Measurements from ENCODE around the gene LDLRAD3. TPM values are rescaled to one million over a fixed set of nuclear protein-coding genes. Genes with fewer than 3 reads are reported as not detected.

Gene LDLRAD3
- total RNA-seq, 3 donors from 2014 or later (not counting 1 experiment from before 2014, with no cell fraction given): 1.0 to 1.5 (median 1.2) TPM

- intact Hi-C loops (cut with micrococcal nuclease): no loop called here
- TF ChIP-seq CTCF (IDR thresholded peaks at IDR 0.05): no peak
- H3K36me3 Mint-ChIP-seq: no peaks in the 10 kb centered on the region
- no peaks in the 10 kb centered on the region for H3K9me3 Mint-ChIP-seq
- H3K27ac ChIP-seq (ENCODE audit: low read length): no peak overlapping the region
- H3K9me3 ChIP-seq (ENCODE audit: control insufficient read depth, insufficient read depth, low read length): no peaks in the 10 kb centered on the region
- 88% methylated on average over 11 of the region's 11 CpGs for WGBS (ENCODE audit: insufficient coverage)
- no peaks in the 10 kb centered on the region for H3K36me3 ChIP-seq (ENCODE audit: control insufficient read depth, insufficient read depth, low read length)
- H3K4me3 Mint-ChIP-seq: no peak overlapping the region
- H3K27me3 Mint-ChIP-seq (ENCODE audit: low read depth in 2 of 2): peaks cover 4 to 6% of the 10 kb centered on the region in 2 donors
- no peak for ATAC-seq
- H3K4me3 ChIP-seq (ENCODE audit: low read length): no peak overlapping the region
- no peaks in the 10 kb centered on the region for H3K4me1 ChIP-seq (ENCODE audit: control insufficient read depth, insufficient read depth, low read length)
- no peak overlapping the region for H3K27ac Mint-ChIP-seq
- H3K4me1 Mint-ChIP-seq: no peaks in the 10 kb centered on the region
- DNase-seq: no peak
- no peaks in the 10 kb centered on the region for H3K27me3 ChIP-seq (ENCODE audit: control insufficient read depth, insufficient read depth, low read length)
Observed at GRCh38 chr11:36081274-36081945, 137.5 kb downstream of the LDLRAD3 start.

- Histone ChIP-seq H3K9me3 (ENCODE audit: control insufficient read depth, insufficient read depth, low read length) (no peaks in the 10 kb centered on the region), H3K4me1 (ENCODE audit: control insufficient read depth, insufficient read depth, low read length) (peaks cover 10% of the 10 kb centered on the region), H3K27me3 (ENCODE audit: control insufficient read depth, insufficient read depth, low read length) (peaks cover 6% of the 10 kb centered on the region), H3K4me3 (ENCODE audit: low read length) (no peak overlapping the region), H3K36me3 (ENCODE audit: control insufficient read depth, insufficient read depth, low read length) (no peaks in the 10 kb centered on the region), H3K27ac (ENCODE audit: low read length) (no peak overlapping the region)
- no peaks in the 10 kb centered on the region for H3K9me3 Mint-ChIP-seq
- ATAC-seq (no peak), DNase-seq (no peak)
- intact Hi-C loops (cut with micrococcal nuclease): no loop called here
- H3K4me3 Mint-ChIP-seq: no peak overlapping the region
- H3K27me3 Mint-ChIP-seq (ENCODE audit: low read depth in 2 of 2): peaks cover 13 to 40% of the 10 kb centered on the region in 2 donors
- WGBS (ENCODE audit: insufficient coverage): 92% methylated on average over 4 of the region's 6 CpGs
- peaks cover 11 to 15% of the 10 kb centered on the region in 2 donors for H3K4me1 Mint-ChIP-seq
- no peaks in the 10 kb centered on the region for H3K36me3 Mint-ChIP-seq
- no peak overlapping the region for H3K27ac Mint-ChIP-seq
- no peak for TF ChIP-seq CTCF (IDR thresholded peaks at IDR 0.05)
Observed at GRCh38 chr11:36086366-36086765, 142.5 kb downstream of the LDLRAD3 start.

GRCh38 chr11:36088266-36088972 lies 144.6 kb downstream of the LDLRAD3 start:
- Histone ChIP-seq H3K27ac (ENCODE audit: low read length) (no peak overlapping the region), H3K4me1 (ENCODE audit: control insufficient read depth, insufficient read depth, low read length) (peaks cover 10% of the 10 kb centered on the region), H3K4me3 (ENCODE audit: low read length) (no peak overlapping the region), H3K27me3 (ENCODE audit: control insufficient read depth, insufficient read depth, low read length) (peaks cover 12% of the 10 kb centered on the region), H3K9me3 (ENCODE audit: control insufficient read depth, insufficient read depth, low read length) (no peaks in the 10 kb centered on the region), H3K36me3 (ENCODE audit: control insufficient read depth, insufficient read depth, low read length) (no peaks in the 10 kb centered on the region)
- ATAC-seq: peak in 1 of 3 donors; percentile 8
- H3K9me3 Mint-ChIP-seq: no peaks in the 10 kb centered on the region
- H3K4me1 Mint-ChIP-seq: peaks cover 11 to 23% of the 10 kb centered on the region in 2 donors
- no peak for DNase-seq
- intact Hi-C loops (cut with micrococcal nuclease): no loop called here
- H3K4me3 Mint-ChIP-seq: no peak overlapping the region
- no peaks in the 10 kb centered on the region for H3K36me3 Mint-ChIP-seq
- no peak for TF ChIP-seq CTCF (IDR thresholded peaks at IDR 0.05)
- WGBS (ENCODE audit: insufficient coverage): 82% methylated on average over 6 of the region's 6 CpGs
- peaks cover 23 to 57% of the 10 kb centered on the region in 2 donors for H3K27me3 Mint-ChIP-seq (ENCODE audit: low read depth in 2 of 2)
- H3K27ac Mint-ChIP-seq: no peak overlapping the region

All from natural killer cell (primary cell).